Hematopoietic multipotent progenitor cell treated with erythropoietin and hydrocortisone succinate and interleukin-3 and kit ligand, for 17 days (in vitro differentiated cells): ENCODE measurements around the gene APBB2.
"Not testable (repeated sequence)": the region's sequence is repeated elsewhere in the genome, so short reads cannot be mapped to it uniquely, and the experiment has no call there.

Experiments used
- DNase-seq: peaks from one replicate; pipeline ENCODE4 v3.0.0-alpha.2; 2015; ENCODE audit warnings: low spot score

The APBB2 gene

DNA sequence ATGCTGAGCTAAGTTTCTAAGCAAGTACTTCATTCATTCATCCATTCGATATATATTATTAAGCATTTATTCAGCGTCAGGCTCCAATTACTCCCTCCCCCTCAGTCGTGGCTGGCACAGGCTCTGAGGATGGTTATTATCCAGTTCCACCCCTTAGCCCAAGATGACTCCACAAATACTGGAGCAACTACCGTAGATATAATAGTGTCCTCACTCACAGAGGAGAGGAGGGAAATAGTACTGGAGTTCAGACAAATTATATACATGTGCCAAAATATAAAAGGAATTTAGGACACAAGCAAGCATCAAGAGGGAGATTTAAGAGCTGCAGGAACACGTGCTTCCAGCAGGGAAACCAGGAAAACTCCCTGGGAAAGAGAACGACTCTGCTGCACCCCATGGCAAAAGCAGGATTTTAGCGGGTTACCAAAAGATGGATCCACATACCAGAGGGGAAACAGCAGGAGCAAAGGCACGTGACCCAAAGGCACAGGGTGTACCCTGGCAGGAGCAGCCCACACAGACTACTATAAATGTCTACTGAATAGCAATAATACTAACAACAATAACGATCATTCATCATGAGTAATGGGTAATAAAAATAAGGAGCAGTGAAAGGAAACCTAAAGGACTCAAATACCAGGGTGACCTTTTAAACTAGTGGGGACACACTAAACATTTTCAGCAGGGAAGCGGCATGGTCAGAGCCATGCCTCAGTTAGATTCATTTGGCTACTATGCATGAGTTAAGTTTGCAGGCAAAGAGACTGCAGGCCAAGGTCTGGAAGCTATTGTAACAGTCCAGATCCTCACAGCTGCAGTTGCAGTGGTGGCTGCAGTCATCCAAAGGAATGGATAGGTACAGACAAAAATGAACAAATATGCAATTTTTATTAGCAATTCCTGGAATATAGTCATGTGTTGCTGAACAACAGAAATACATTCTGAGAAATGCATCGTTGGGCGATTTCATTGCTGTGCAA, 153.7 kb downstream of the APBB2 start:
- DNase-seq, result no peak

DNA sequence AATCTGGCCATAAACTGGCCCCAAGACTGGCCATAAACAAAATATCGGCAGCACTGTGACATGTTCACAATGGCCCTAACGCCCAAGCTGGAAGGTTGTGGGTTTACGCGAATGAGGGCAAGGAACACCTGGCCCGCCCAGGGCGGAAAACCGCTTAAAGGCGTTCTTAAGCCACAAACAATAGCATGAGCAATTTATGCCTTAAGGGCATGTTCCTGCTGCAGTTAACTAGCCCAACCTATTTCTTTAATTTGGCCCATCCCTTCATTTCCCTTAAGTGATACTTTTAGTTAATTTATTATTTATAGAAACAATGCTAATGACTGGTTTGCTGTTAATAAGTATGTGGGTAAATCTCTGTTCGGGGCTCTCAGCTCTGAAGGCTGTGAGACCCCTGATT, 154.9 kb downstream of the APBB2 start:
- DNase-seq, result not testable (repeated sequence)

GRCh38 chr4:41058426-41058825, 155.9 kb downstream of the APBB2 start:
- DNase-seq, result no peak

DNA sequence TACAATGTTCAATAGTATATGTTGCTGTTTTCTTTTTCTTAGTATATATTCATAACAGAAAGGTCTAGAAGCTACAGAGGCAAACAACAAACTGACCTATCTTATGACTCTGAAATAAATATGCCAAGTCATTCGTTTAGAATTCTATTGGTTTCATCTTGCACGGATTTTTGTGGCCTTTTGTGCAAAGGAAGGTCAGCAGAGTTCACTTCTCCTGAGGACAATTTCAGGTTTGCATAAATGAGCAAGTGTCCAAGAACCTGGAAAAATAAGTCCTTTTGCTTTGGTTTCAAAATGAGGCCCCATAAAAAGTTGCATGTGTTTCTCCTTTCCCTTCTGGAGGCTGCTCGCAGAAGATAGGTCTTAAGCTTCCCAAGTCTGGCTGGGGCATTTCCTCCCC, 156.9 kb downstream of the APBB2 start:
- no peak for DNase-seq

DNA sequence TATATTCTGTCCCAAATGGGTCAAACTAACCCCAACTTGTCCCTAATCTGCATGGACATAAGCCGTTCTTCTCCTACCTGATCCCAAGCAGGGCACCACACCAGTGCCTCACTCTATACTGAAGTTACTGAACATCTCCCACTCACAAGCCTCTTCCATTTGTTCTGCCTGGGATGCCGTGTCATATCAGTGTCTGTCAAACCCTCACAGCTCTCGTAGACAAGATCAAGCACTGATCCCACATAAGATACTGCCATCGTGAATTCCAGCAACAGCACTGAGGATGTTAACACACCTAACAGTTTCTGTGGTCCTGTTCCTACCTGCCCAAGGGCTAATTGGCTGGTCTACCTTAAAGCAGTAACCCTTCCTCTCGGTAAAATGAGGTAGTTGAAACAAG, 162.1 kb downstream of the APBB2 start:
- no peak for DNase-seq

- DNase-seq, result no peak
Measured at GRCh38 chr4:41050880-41051775, 163.2 kb downstream of the APBB2 start.

DNA sequence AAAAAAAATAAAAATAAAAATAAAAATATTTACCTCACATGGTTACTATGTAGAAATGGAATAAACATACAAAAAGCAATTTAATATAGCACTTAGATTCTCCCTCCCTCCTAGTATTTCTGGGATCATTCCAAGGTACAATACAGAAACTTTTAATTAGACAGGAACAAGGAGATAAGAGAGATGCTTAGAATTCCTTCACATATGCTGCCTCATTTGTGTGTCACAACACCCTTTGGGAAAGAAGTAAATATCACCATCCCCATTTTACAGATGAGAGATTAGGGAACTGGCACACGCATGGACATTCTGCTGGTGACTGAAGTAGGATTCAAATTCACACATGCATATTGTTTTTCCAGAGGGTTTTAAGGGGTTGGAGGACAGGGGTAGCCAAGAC, 164.2 kb downstream of the APBB2 start:
- no peak for DNase-seq

GRCh38 chr4:41049176-41049575, 165.2 kb downstream of the APBB2 start:
- DNase-seq, result not testable (repeated sequence)

GRCh38 chr4:41044791-41045190, 169.6 kb downstream of the APBB2 start:
- DNase-seq, result no peak

DNA sequence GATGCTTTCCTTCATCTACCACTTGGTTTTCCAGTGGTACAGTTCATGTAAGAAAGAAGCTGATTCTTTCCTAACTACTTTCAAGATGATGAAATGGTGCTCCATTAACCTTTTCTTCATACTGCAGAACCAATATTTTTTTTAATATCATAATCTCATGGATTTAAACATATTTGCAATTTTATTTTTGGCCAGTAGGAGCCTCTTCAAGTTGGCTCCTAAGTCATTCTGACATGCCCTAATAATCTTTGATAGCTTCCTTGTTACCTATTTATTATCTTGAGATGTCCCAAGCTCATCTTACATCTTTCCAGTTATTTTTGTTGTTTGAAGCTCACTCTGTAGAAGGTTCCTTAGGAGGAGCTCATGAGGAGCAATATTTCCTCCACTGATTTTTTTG, 170.2 kb downstream of the APBB2 start:
- no peak for DNase-seq

DNA sequence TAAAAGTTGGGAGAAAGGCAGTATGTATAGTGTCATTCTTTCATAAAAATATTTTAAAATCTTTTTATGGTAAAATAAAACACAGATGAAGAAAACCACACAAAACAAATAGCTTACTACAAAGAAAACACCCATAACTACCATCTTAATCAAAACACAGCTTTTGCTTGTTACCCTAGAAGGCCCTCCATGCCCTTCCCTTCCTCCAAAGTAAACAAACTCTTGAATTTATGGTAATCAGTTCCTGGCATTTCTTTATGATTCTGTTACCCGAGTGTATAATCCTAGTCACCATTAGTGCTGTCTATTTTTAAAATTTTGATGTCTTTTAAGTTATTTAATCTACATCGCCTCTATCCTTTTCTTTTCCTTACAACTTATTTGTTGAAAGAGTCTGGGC, 170.9 kb downstream of the APBB2 start:
- DNase-seq, result no peak

DNA sequence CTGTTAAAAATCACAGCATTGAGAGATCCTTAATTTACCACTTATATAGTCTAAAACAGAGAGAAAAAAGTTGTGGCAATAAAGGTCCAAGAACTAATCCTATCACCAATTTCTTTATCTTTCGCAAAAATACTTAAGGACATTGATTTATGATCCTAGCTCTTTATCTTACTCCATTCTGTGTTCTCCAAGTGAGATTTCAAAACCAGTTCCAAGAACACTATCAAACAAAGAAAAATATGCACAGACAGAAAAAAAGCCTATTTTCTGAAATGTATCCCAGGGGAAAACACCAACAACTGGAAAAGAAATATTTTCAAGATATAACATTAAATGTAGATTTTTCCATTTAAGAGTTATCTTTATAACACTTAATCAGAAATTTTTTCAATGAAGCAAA, 172.8 kb downstream of the APBB2 start:
- no peak for DNase-seq

- no peak for DNase-seq
Measured at GRCh38 chr4:41039317-41039716, 175.0 kb downstream of the APBB2 start.

DNA sequence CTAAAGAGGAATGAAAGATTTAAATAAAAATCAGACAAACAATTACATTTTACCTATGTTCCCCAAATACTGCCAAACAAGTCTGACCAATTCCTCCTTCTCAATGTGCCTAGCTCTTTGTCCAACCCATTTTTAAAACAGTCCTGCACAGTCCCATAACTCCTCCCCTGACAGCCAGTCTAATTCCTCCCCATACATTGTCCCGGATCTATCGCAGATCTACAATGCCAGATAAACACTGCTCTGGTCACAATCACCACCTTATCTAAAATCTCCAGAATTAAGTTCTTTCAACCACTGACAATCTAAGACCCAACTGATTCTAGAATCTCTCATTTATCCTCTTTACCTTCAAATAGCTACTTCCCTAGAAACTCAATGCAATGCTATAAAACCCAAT, 176.0 kb downstream of the APBB2 start:
- no peak for DNase-seq

GRCh38 chr4:41029098-41029497, 185.2 kb downstream of the APBB2 start:
- no peak for DNase-seq

- no peak for DNase-seq
Measured at GRCh38 chr4:41028392-41029076, 185.8 kb downstream of the APBB2 start.

DNA sequence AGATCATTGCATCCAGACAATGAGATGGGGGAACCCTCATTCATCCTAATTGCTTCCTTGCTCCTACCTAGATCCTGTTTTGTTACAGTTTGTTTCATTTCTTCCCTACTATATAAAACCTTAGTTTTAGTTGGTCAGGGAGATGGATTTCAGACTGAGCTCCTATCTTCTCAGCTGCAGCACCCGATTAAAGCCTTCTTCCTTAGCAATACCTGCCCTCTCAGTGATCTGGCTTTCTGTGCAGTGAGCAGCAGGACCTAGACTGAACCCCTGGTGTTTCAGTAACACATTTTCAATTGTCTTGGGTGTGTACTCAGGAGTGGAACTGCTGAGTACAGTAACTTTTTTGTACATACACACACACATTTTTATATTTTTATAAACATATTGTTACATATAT, 187.4 kb downstream of the APBB2 start:
- no peak for DNase-seq

DNA sequence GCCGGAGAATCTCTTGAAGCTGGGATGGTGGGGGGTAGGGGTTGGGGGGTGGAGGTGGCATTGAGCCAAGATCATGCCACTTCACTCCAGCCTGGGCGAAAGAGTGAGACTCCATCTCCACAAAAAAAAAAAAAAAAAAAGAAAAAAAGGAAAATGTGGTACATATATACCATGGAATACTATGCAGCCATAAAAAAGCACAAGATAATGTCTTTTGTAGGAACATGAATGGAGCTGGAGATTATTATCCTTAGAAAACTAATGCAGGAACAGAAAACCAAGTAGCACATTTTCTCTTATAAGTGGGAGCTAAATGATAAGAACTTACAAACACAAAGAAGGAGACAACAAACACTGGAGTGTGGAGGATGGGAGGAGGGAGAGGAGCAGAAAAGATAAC, 188.5 kb downstream of the APBB2 start:
- DNase-seq, result no peak

DNA sequence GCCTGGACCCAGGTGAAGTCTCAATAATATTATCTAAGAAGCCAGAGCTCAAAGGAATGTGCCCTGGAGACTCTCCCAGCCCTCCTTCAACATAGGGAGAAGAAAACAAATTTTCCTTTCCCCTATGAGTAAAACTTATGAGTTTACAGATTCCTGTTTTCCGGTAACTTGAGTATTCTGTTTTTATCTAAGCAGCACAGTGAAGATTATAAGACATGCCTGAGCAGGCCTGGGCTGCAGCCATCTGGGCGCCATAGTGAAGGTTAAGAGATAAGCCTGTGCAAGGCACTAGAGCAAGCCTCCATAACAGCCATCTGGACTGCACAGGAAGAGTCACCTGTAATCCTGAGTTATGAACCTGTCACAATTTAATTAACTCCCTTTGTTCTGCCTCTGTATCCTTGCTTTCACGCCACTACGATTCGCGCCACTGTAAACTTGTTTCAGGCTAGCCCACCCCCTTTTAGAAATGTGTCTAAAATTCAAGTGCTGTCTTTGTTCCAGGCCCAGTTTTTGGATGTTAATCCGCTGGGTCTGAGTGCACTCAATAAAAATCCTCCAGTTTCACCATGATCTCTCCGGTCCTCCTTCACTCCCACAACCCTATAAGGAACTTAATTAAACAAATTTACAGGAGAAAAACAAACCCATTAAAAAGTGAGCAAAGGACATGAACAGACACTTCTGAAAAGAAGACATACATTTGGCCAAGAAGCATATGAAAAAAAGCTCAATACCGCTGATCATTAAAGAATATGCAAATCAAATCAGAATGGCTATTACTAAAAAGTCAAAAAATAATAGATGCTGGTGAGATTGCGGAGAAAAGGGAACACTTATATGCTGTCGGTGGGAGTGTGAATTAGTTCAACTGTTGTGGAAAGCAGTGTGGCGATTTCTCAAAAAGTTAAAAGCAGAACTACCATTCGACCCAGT, 189.5 kb downstream of the APBB2 start:
- DNase-seq, result no peak

DNA sequence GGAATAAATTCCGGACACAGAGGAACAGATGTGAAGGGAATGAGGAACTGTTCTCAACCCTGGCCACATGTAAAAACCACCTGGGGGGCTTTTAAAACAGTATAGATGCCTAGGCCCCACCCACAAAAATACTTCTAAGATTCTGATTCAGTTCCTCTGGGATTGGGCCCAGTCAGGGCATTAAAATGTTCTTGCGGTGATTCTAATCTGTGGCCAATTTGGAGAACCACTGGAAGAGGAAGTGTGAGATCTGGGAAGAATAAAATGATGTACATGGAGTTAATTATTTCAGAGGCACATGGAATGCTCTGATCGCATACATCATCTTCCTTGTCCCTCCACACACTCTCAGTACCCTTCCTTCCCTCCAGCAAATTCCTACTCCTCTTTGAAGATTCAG, 192.2 kb downstream of the APBB2 start:
- DNase-seq, result no peak

- DNase-seq, result no peak
Measured at GRCh38 chr4:41015016-41015675, 199.2 kb downstream of the APBB2 start.
